Stimulated activated CD8-positive, alpha-beta memory T cell treated with anti-CD3 and anti-CD28 coated beads, Interleukin-15, amount 100 ng/mL, for 4 hours (primary cell): Measurements from ENCODE around the gene PITPNB.

ENCODE experiments used
- DNase-seq, 2 donors: peaks; one replicate each; pipeline ENCODE4 v3.0.0-alpha.2; 2020; ENCODE audit warnings: low read depth in 2 of 2

PITPNB gene

DNA sequence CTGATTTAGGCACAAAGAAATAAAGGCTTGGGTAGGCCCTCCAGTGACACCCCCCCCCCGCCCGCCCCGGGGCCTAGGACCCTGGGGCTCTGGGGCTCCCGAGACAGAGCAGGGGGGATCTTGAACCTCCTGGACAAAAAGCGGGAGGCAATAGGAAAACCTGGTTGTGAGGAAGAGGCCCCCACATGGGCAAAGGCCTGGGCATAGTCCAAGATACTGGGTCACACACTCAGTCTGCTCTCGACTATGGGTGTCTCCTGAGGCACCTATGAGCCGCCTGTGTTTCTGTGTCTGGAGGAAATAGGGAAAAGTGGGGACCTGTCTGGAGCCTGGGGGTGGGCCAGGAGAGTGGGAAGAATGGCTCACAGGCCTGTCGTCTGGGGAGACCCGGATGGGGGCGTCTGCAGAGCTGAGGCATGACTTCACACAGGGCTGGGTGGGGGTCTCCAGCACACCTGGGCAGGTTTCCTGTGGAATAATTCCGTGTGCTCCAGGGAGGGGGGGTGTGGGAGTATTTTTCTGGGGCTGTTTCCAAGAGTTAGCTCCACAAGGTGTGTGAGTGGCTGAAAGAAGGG lies 115.1 kb downstream of the PITPNB start:
- no peak for DNase-seq

GRCh38 chr22:27802346-27803073 lies 116.5 kb downstream of the PITPNB start:
- no peak for DNase-seq
